Ovary (tissue), 9 donors: ENCODE measurements around the gene CCDC149. TPM values are rescaled to one million over a fixed set of nuclear protein-coding genes. Genes with fewer than 3 reads are reported as not detected.
"Not testable (repeated sequence)": the region's sequence is repeated elsewhere in the genome, so short reads cannot be mapped to it uniquely, and the experiment has no call there.

Experiments used
- DNase-seq, 5 donors: peaks; one replicate each; pipeline ENCODE4 v3.0.0-alpha.2; 2019 to 2020
- H3K27ac ChIP-seq, 2 donors: fragments of 200-600 bp; one replicate each; pipeline versions ENCODE4 v1.5.1 to v1.8.0; 2019 to 2022
- H3K27me3 ChIP-seq: fragments of 200-600 bp; one replicate; pipeline ENCODE4 v1.8.0; 2022
- H3K36me3 ChIP-seq: fragments of 200-600 bp; sonication (generic); one replicate; pipeline ENCODE4 v1.5.1; 2019
- H3K4me1 ChIP-seq: one replicate; pipeline ENCODE4 v1.8.1; 2013; ENCODE audit warnings: mild to moderate bottlenecking, moderate library complexity; ENCODE audit not compliant: insufficient read depth
- H3K4me3 ChIP-seq: fragments of 200-600 bp; sonication (generic); one replicate; pipeline ENCODE4 v1.5.1; 2017
- H3K9me3 ChIP-seq, 2 donors: fragments of 200-600 bp in 1 of 2; sonication (generic) in 1 of 2; one replicate each; pipeline versions ENCODE4 v1.5.1 to v1.8.1; 2013 to 2019; ENCODE audit warnings: mild to moderate bottlenecking in 1 of 2, moderate library complexity in 1 of 2
- CTCF ChIP-seq, 3 donors: fragments of 450-650 bp in 2 of 3; fragments of 200-600 bp in 1 of 3; IDR thresholded peaks; one replicate each; pipeline versions ENCODE4 v1.5.1 to v1.8.0; 2016 to 2022; ENCODE audit warnings: antibody characterized with exemption in 3 of 3, mild to moderate bottlenecking in 1 of 3
- EP300 ChIP-seq: sonication (generic); formaldehyde crosslinking; IDR thresholded peaks from one replicate; pipeline ENCODE4 v1.6.1; 2017; ENCODE audit warnings: antibody characterized with exemption
- POLR2A ChIP-seq: fragments of 450-650 bp; IDR thresholded peaks from one replicate; pipeline ENCODE4 v1.6.1; 2017; ENCODE audit warnings: antibody characterized with exemption, mild to moderate bottlenecking, moderate library complexity
- WGBS, 3 donors: extraction: QIAGEN DNeasy Blood & Tissue Kit in 1 of 3; methylation state at CpG; one replicate each; pipeline versions ENCODE4 v1.1.5 to v1.1.7; 2013 to 2017; 5-methylcytosine and 5-hydroxymethylcytosine counted together
- intact Hi-C, 4 donors: fragments of 100-400 bp; cut with DNase I; formaldehyde crosslinking; loops; one replicate each; pipeline versions ENCODE4 v1.11.0 to v1.15.1; 2022 to 2023
- polyA plus RNA-seq, 2 donors: library from polyadenylated mRNA; stranded (reverse); fragments of 200-250 nt in 1 of 2; fragments of 350-450 nt in 1 of 2; fragmentation: Illumina TruSeq in 1 of 2; extraction: RNeasy Lipid Tissue Mini Kit (QIAGEN cat#74804) in 1 of 2; gene quantifications; one replicate each; pipeline ENCODE4 v1.2.3, GENCODE V29; 2013 to 2014
- total RNA-seq, 7 donors: library from RNA; depleted of rRNA in 2 of 7; stranded (reverse); fragments of >200 nt in 2 of 7; fragmentation: NEBNext Ultra II Directional in 3 of 7; extraction: Animal tissue kit (Norgen Biotek cat#: 25700) in 3 of 7; gene quantifications; one replicate each; pipeline versions ENCODE4 v1.1.0 to v1.2.4, GENCODE V29; 2016 to 2023
- donor health status: DM: no; HTN: no; CAD: no; lungs with moderate emphysema.
- donor health status: DM: no; HTN: no; CAD: no.
- donor health status: Bipolar disorder and iron deficiency.
- donor health status: DM: yes; HTN: yes; CAD: no.
- donor health status: DM: no; HTN: no; CAD: no.
- donor health status: DM: yes; HTN: yes; CAD: no.

The CCDC149 gene
- total and polyA plus RNA-seq, 9 donors, result 6.2 to 21.7 (median 17.5) TPM

GRCh38 chr4:24910499-24910898, 2.3 kb downstream of the CCDC149 start:
- Histone ChIP-seq H3K27me3 (no peaks in the 10 kb centered on the region), H3K9me3 (peaks cover 0 to 7% of the 10 kb centered on the region in 2 donors), H3K4me3 (no peak overlapping the region), H3K36me3 (no peaks in the 10 kb centered on the region), H3K27ac (no peak overlapping the region), H3K4me1 (no peaks in the 10 kb centered on the region)
- TF ChIP-seq CTCF (IDR thresholded peaks at IDR 0.05), result no peak
- no peak for TF ChIP-seq EP300
- no peak for TF ChIP-seq POLR2A
- WGBS, 3 donors, result 89 to 100% (median 98%) methylated on average over 1 of the region's 1 CpG
- intact Hi-C loops, result no loop called here
- DNase-seq, result no peak

GRCh38 chr4:24909606-24910005, 3.2 kb downstream of the CCDC149 start:
- H3K27me3 ChIP-seq, H3K36me3 ChIP-seq, intact Hi-C loops, H3K27ac ChIP-seq, H3K4me3 ChIP-seq, H3K9me3 ChIP-seq, DNase-seq, H3K4me1 ChIP-seq: not testable (repeated sequence)
- WGBS, 3 donors, result 91 to 94% (median 94%) methylated on average over 3 of the region's 3 CpGs

GRCh38 chr4:24897639-24898038, 15.2 kb downstream of the CCDC149 start:
- TF ChIP-seq EP300, result no peak
- TF ChIP-seq CTCF (IDR thresholded peaks at IDR 0.05), result no peak
- TF ChIP-seq POLR2A, result no peak
- Histone ChIP-seq H3K4me1 (peaks cover 1% of the 10 kb centered on the region), H3K4me3 (no peak overlapping the region), H3K36me3 (no peaks in the 10 kb centered on the region), H3K9me3 (no peaks in the 10 kb centered on the region), H3K27ac (no peak overlapping the region), H3K27me3 (no peaks in the 10 kb centered on the region)
- no peak for DNase-seq
- 82 to 89% (median 86%) methylated on average over 6 of the region's 6 CpGs for WGBS, 3 donors
- intact Hi-C loops, result no loop called here

GRCh38 chr4:24896977-24897376, 15.9 kb downstream of the CCDC149 start:
- no peaks in the 10 kb centered on the region for H3K9me3 ChIP-seq
- 84 to 86% (median 84%) methylated on average over 5 of the region's 5 CpGs for WGBS, 3 donors
- intact Hi-C loops, result no loop called here

GRCh38 chr4:24896056-24896455, 16.8 kb downstream of the CCDC149 start:
- Histone ChIP-seq H3K4me3 (no peak overlapping the region), H3K36me3 (no peaks in the 10 kb centered on the region), H3K27ac (no peak overlapping the region), H3K27me3 (no peaks in the 10 kb centered on the region), H3K9me3 (no peaks in the 10 kb centered on the region), H3K4me1 (peaks cover 1% of the 10 kb centered on the region)
- intact Hi-C loops, result no loop called here
- 77 to 86% (median 79%) methylated on average over 3 of the region's 3 CpGs for WGBS, 3 donors
- no peak for TF ChIP-seq POLR2A
- TF ChIP-seq EP300, result no peak
- no peak for TF ChIP-seq CTCF (IDR thresholded peaks at IDR 0.05)
- no peak for DNase-seq

More at GRCh38 chr4:24896977-24897376, 15.9 kb downstream of the CCDC149 start:
- Histone ChIP-seq H3K27me3 (no peaks in the 10 kb centered on the region), H3K4me3 (no peak overlapping the region), H3K27ac (no peak overlapping the region), H3K4me1 (peaks cover 1% of the 10 kb centered on the region), H3K36me3 (no peaks in the 10 kb centered on the region)
- DNase-seq, result no peak
- TF ChIP-seq CTCF (IDR thresholded peaks at IDR 0.05), result no peak
- no peak for TF ChIP-seq POLR2A
- no peak for TF ChIP-seq EP300
